Vagina (tissue), 2 donors: Measurements from ENCODE around the gene THAP4.

Source experiments
- CTCF ChIP-seq, 3 experiments: fragments of 450-650 bp in 2 of 3; fragments of 200-600 bp in 1 of 3; sonication (generic) in 1 of 3; IDR thresholded peaks; one replicate each; pipeline ENCODE4 v1.5.1; 2017 to 2019; ENCODE audit warnings: antibody characterized with exemption in 3 of 3, mild to moderate bottlenecking in 2 of 3, moderate library complexity in 2 of 3
- POLR2A ChIP-seq, 2 donors: fragments of 450-650 bp; IDR thresholded peaks; one replicate each; pipeline ENCODE4 v1.6.1; 2017; ENCODE audit warnings: antibody characterized with exemption in 2 of 2, mild to moderate bottlenecking in 2 of 2, moderate library complexity in 2 of 2
- POLR2AphosphoS5 ChIP-seq, 2 donors: sonication (generic); formaldehyde crosslinking; IDR thresholded peaks; one replicate each; pipeline ENCODE4 v1.9.0; 2017; ENCODE audit warnings: antibody characterized with exemption in 2 of 2, mild to moderate bottlenecking in 2 of 2, low read depth in 1 of 2; ENCODE audit not compliant: insufficient read depth in 1 of 2

- TF ChIP-seq POLR2A (IDR thresholded peaks at IDR 0.05), result no peak
- no peak for TF ChIP-seq CTCF (IDR thresholded peaks at IDR 0.05)
- TF ChIP-seq POLR2AphosphoS5 (IDR thresholded peaks at IDR 0.05; ENCODE audit: insufficient read depth in 1 of 2, low read depth in 1 of 2), result no peak
These were observed 20.5 kb downstream of the THAP4 start for GRCh38 chr2:241616168-241617125.
